SK-N-SH (cell line): Measurements from ENCODE around the gene WDR46. TPM values are rescaled to one million over a fixed set of nuclear protein-coding genes. Genes with fewer than 3 reads are reported as not detected.
A peak's percentile ranks its signal among the peaks of the same experiment; 100 is the strongest.

Experiments
- CTCF ChIA-PET: fragments of 300-600, 350-600 bp; formaldehyde crosslinking; extraction: SDS; loops from one replicate; lab custom pipeline; 2021; lab: Yijun Ruan, JAX
- POLR2A ChIA-PET: fragments of 350-600 bp; sonication (Branson Sonifier 250); formaldehyde crosslinking; extraction: SDS; loops from one replicate; lab custom pipeline; 2020; ENCODE audit warnings: antibody characterized with exemption, inconsistent platforms; lab: Yijun Ruan, JAX
- DNase-seq: peaks from one replicate; pipeline ENCODE4 v3.0.0; 2012
- H2AFZ ChIP-seq: fragments of 200-600 bp; sonication (generic); 2 replicates; pipeline ENCODE4 v1.8.1; 2016; ENCODE audit warnings: antibody characterized with exemption, mild to moderate bottlenecking, low read depth
- H3F3A ChIP-seq: fragments of 200-600 bp; sonication (generic); replicated peaks from 2 replicates; pipeline ENCODE3; 2016; ENCODE audit warnings: antibody characterized with exemption, mild to moderate bottlenecking; ENCODE audit not compliant: insufficient read depth
- H3K27ac ChIP-seq, 2 experiments: fragments of 200-500 bp in 1 of 2; fragments of 200-600 bp in 1 of 2; sonication (Bioruptor generic) in 1 of 2; sonication (generic), shearing (Covaris generic) in 1 of 2; 2 replicates each; pipeline versions ENCODE4 v1.5.1 to v1.6.1; 2014 to 2016; ENCODE audit warnings: low read depth in 2 of 2, inconsistent platforms in 1 of 2, low read length in 1 of 2, mild to moderate bottlenecking in 1 of 2, mixed read lengths in 1 of 2
- H3K27me3 ChIP-seq: fragments of 200-600 bp; sonication (generic), shearing (Covaris generic); 2 replicates; pipeline ENCODE4 v1.6.1; 2016; ENCODE audit warnings: mixed run types; ENCODE audit not compliant: insufficient read depth
- H3K36me3 ChIP-seq, 2 experiments: fragments of 200-500 bp in 1 of 2; fragments of 200-600 bp in 1 of 2; sonication (Bioruptor generic) in 1 of 2; sonication (generic) in 1 of 2; replicated peaks in 1 of 2; 2 replicates each; pipeline versions ENCODE3 to v1.5.1; 2014 to 2016; ENCODE audit warnings: low read length in 1 of 2, mild to moderate bottlenecking in 1 of 2; ENCODE audit not compliant: insufficient read depth in 2 of 2, control insufficient read depth in 1 of 2
- H3K4me1 ChIP-seq, 2 experiments: fragments of 200-500 bp in 1 of 2; fragments of 200-600 bp in 1 of 2; sonication (Bioruptor generic) in 1 of 2; sonication (generic), shearing (Covaris generic) in 1 of 2; 2 replicates each; pipeline versions ENCODE4 v1.5.1 to v1.6.1; 2014 to 2016; ENCODE audit warnings: low read depth in 1 of 2, low read length in 1 of 2, mixed run types in 1 of 2; ENCODE audit not compliant: insufficient read depth in 2 of 2, control insufficient read depth in 1 of 2
- H3K4me2 ChIP-seq: fragments of 200-600 bp; sonication (generic), shearing (Covaris generic); 2 replicates; pipeline ENCODE4 v1.6.1; 2017; ENCODE audit warnings: mixed run types
- H3K4me3 ChIP-seq, 2 experiments: fragments of 200-500 bp in 1 of 2; fragments of 200-600 bp in 1 of 2; sonication (Bioruptor generic) in 1 of 2; sonication (generic), shearing (Covaris generic) in 1 of 2; 2 replicates each; pipeline versions ENCODE4 v1.5.1 to v1.8.1; 2014 to 2016; ENCODE audit warnings: low read depth in 2 of 2, inconsistent platforms in 1 of 2, low read length in 1 of 2, mild to moderate bottlenecking in 1 of 2, mixed read lengths in 1 of 2, moderate library complexity in 1 of 2
- H3K79me2 ChIP-seq: fragments of 200-600 bp; sonication (generic); 2 replicates; pipeline ENCODE4 v1.8.1; 2017; ENCODE audit warnings: mild to moderate bottlenecking; ENCODE audit not compliant: insufficient read depth
- H3K9ac ChIP-seq: fragments of 200-600 bp; sonication (generic); 2 replicates; pipeline ENCODE4 v1.6.1; 2017; ENCODE audit warnings: mixed run types
- H3K9me2 ChIP-seq: fragments of 200-600 bp; sonication (generic); 2 replicates; pipeline ENCODE4 v1.6.1; 2017; ENCODE audit warnings: mixed run types
- H3K9me3 ChIP-seq: fragments of 200-600 bp; sonication (generic); 2 replicates; pipeline ENCODE4 v1.6.1; 2017; ENCODE audit warnings: mixed run types, mild to moderate bottlenecking, moderate library complexity
- H4K20me1 ChIP-seq: fragments of 200-600 bp; sonication (generic); 2 replicates; pipeline ENCODE4 v1.6.1; 2017; ENCODE audit warnings: mild to moderate bottlenecking, mixed run types; ENCODE audit not compliant: insufficient read depth
- CHD2 ChIP-seq: fragments of 150-350 bp; IDR thresholded peaks from 2 replicates; pipeline ENCODE4 v1.6.1; 2018; ENCODE audit warnings: low read length; ENCODE audit not compliant: partially characterized antibody
- CTCF ChIP-seq: fragments of 200-600 bp; sonication (generic); IDR thresholded peaks from 2 replicates; pipeline ENCODE4 v1.6.1; 2017; ENCODE audit warnings: antibody characterized with exemption, mild to moderate bottlenecking, moderate library complexity
- ELF1 ChIP-seq: IDR thresholded peaks from 2 replicates; pipeline ENCODE4 v1.4.0; 2012
- FOSL2 ChIP-seq: IDR thresholded peaks from 2 replicates; pipeline ENCODE4 v1.4.0; 2012; ENCODE audit warnings: low read depth, mild to moderate bottlenecking, moderate library complexity, borderline replicate concordance
- FOXM1 ChIP-seq: IDR thresholded peaks from 2 replicates; pipeline ENCODE4 v1.4.0; 2012; ENCODE audit warnings: low read depth, mild to moderate bottlenecking
- GABPA ChIP-seq: IDR thresholded peaks from 2 replicates; pipeline ENCODE4 v1.4.0; 2012; ENCODE audit warnings: low read depth, mild to moderate bottlenecking
- GATA2 ChIP-seq: sonication (generic); formaldehyde crosslinking; IDR thresholded peaks from 2 replicates; pipeline ENCODE4 v1.5.0; 2020; ENCODE audit warnings: mild to moderate bottlenecking, missing genetic modification reagents
- JUND ChIP-seq: IDR thresholded peaks from 2 replicates; pipeline ENCODE4 v1.4.0; 2012
- MAX ChIP-seq: IDR thresholded peaks from 2 replicates; pipeline ENCODE4 v1.4.0; 2012; ENCODE audit warnings: low read depth
- MEF2A ChIP-seq: IDR thresholded peaks from 2 replicates; pipeline ENCODE4 v1.4.0; 2012; ENCODE audit warnings: low read depth, borderline replicate concordance
- MXI1 ChIP-seq: IDR thresholded peaks from 2 replicates; pipeline ENCODE4 v1.6.1; 2012; ENCODE audit warnings: mild to moderate bottlenecking, low read depth, low read length, improper control_type of control experiment
- NRF1 ChIP-seq: IDR thresholded peaks from 2 replicates; pipeline ENCODE4 v1.6.1; 2012; ENCODE audit warnings: low read depth, mild to moderate bottlenecking, low read length
- PBX3 ChIP-seq: IDR thresholded peaks from 2 replicates; pipeline ENCODE4; 2012
- POLR2AphosphoS5 ChIP-seq: IDR thresholded peaks from 2 replicates; pipeline ENCODE4 v1.6.1; 2012; ENCODE audit warnings: low read depth, low read length
- RAD21 ChIP-seq: IDR thresholded peaks from 2 replicates; pipeline ENCODE4 v1.6.1; 2012; ENCODE audit warnings: mild to moderate bottlenecking, low read length
- RCOR1 ChIP-seq: fragments of 150-350 bp; IDR thresholded peaks from 2 replicates; pipeline ENCODE4 v1.6.1; 2017; ENCODE audit warnings: antibody characterized with exemption, low read length
- REST ChIP-seq: IDR thresholded peaks from 2 replicates; pipeline ENCODE4 v1.6.1; 2012; ENCODE audit warnings: mild to moderate bottlenecking, low read depth, low read length, moderate library complexity
- RFX5 ChIP-seq: IDR thresholded peaks from 2 replicates; pipeline ENCODE4 v1.6.1; 2012; ENCODE audit warnings: mild to moderate bottlenecking, improper control_type of control experiment, low read length
- SIN3A ChIP-seq: IDR thresholded peaks from 2 replicates; pipeline ENCODE4 v1.6.1; 2012; ENCODE audit warnings: low read depth, mild to moderate bottlenecking, low read length, moderate library complexity, borderline replicate concordance
- SMC3 ChIP-seq: IDR thresholded peaks from 2 replicates; pipeline ENCODE4 v1.6.1; 2012; ENCODE audit warnings: low read depth, low read length, improper control_type of control experiment
- TCF12 ChIP-seq: IDR thresholded peaks from 2 replicates; pipeline ENCODE4 v1.4.0; 2012
- TEAD4 ChIP-seq: IDR thresholded peaks from 2 replicates; pipeline ENCODE4 v1.4.0; 2012; ENCODE audit warnings: mild to moderate bottlenecking, borderline replicate concordance; ENCODE audit not compliant: insufficient read depth
- YY1 ChIP-seq: IDR thresholded peaks from 2 replicates; pipeline ENCODE4 v1.4.0; 2012; ENCODE audit warnings: low read depth, mild to moderate bottlenecking
- ZBTB33 ChIP-seq: IDR thresholded peaks from 2 replicates; pipeline ENCODE4 v1.4.0; 2012; ENCODE audit warnings: low read depth, borderline replicate concordance
- WGBS: methylation state at CpG from one replicate; pipeline ENCODE4 v1.1.6; 2017; ENCODE audit warnings: low lambda C conversion rate; 5-methylcytosine and 5-hydroxymethylcytosine counted together
- polyA plus RNA-seq, 3 experiments: library from polyadenylated mRNA; depleted of rRNA; stranded (reverse); fragments of >200 nt; gene quantifications; 2 replicates each; pipeline ENCODE4 v1.2.3, GENCODE V29; 2012

WDR46 gene
- polyA plus RNA-seq, 1 of the 3 experiments (the other 2 are of a cell fraction): 153 TPM

GRCh38 chr6:33299237-33299944 lies 10.4 kb upstream of the WDR46 start:
- POLR2A ChIA-PET: interaction anchor here (0.8 to 3.3 kb wide), 11 partner anchors 10 to 328 kb away, joined by 4 to 30 read pairs (median 7); partner anchors contain the start of genes B3GALT4, KIFC1, PFDN6 and RING1
- Histone ChIP-seq H3K27me3 (no peaks in the 10 kb centered on the region), H3K9me2 (no peaks in the 10 kb centered on the region), H3F3A (peaks cover 22% of the 10 kb centered on the region), H2AFZ (peak overlapping the region; percentile 40; the same call in 1 of the 2 replicates), H3K9ac (peak overlapping the region; percentile 94), H3K4me3 (peak overlapping the region; percentile 84 to 89), H3K36me3 (peaks cover 17 to 23% of the 10 kb centered on the region in 2 experiments), H3K4me1 (peaks cover 4 to 12% of the 10 kb centered on the region in 2 experiments; a peak in 1 of 4 replicates), H3K9me3 (no peaks in the 10 kb centered on the region), H4K20me1 (peaks cover 11% of the 10 kb centered on the region; the same call in 1 of the 2 replicates), H3K4me2 (peak overlapping the region; percentile 94), H3K27ac (peak overlapping the region; percentile 99), H3K79me2 (peaks cover 52% of the 10 kb centered on the region)
- peak; percentile 91 for DNase-seq
- 1% methylated on average over 34 of the region's 54 CpGs for WGBS
- CTCF ChIA-PET: interaction anchor here (0.5 to 2.9 kb wide), 22 partner anchors 8 to 126 kb away, joined by 3 to 30 read pairs (median 4); partner anchors contain the start of genes B3GALT4, PFDN6, RPS18 and TAPBP
- 0 out of 2 replicates have a peak, but pooled peaks have one; percentile 22 for TF ChIP-seq NRF1
- TF ChIP-seq PBX3: peak; percentile 2
- TF ChIP-seq ZBTB33: 0 out of 2 replicates have a peak, but pooled peaks have one; percentile 42
- no peak; the same call in 1 of the 2 replicates for TF ChIP-seq GATA2 (CRISPR knock-in tag)
- TF ChIP-seq REST: peak; percentile 36; the same call in 1 of the 2 replicates
- TF ChIP-seq MEF2A: no peak
- TF ChIP-seq RFX5: no peak
- 0 out of 2 replicates have a peak, but pooled peaks have one; percentile 8 for TF ChIP-seq TEAD4
- TF ChIP-seq GABPA: peak; percentile 80
- peak; percentile 49; the same call in 1 of the 2 replicates for TF ChIP-seq ELF1
- peak; percentile 62; the same call in 1 of the 2 replicates for TF ChIP-seq YY1
- peak; percentile 80; the same call in 1 of the 2 replicates for TF ChIP-seq MXI1
- TF ChIP-seq CTCF: peak; percentile 81
- 0 out of 2 replicates have a peak, but pooled peaks have one; percentile 23 for TF ChIP-seq FOXM1
- TF ChIP-seq JUND: peak; percentile 52
- peak; percentile 23; the same call in 1 of the 2 replicates for TF ChIP-seq RCOR1
- TF ChIP-seq RAD21: peak; percentile 54
- peak; percentile 86 for TF ChIP-seq SIN3A
- TF ChIP-seq TCF12: no peak
- peak; percentile 36; the same call in 1 of the 2 replicates for TF ChIP-seq SMC3
- TF ChIP-seq POLR2AphosphoS5: peak; percentile 98
- TF ChIP-seq MAX: peak; percentile 59
- no peak for TF ChIP-seq FOSL2
- TF ChIP-seq CHD2: peak; percentile 86
